ENCODE data around the gene FNDC10.

FNDC10 gene

GRCh38 chr1:1548591-1548990, 51.3 kb downstream of the FNDC10 start:
- Histone ChIP-seq H3K9ac (no peak overlapping the region), H3K27ac (no peak overlapping the region), H3K27me3 (ENCODE audit: control insufficient read depth, insufficient read depth, low read length) (no peaks in the 10 kb centered on the region), H3K4me1 (no peaks in the 10 kb centered on the region), H3K4me2 (ENCODE audit: low read length) (no peak overlapping the region), H3K4me3 (ENCODE audit: low read depth, low read length) (no peak overlapping the region), H2AFZ (no peak overlapping the region), H3K36me3 (ENCODE audit: control insufficient read depth, insufficient read depth, low read length) (no peaks in the 10 kb centered on the region), H3K79me2 (peaks cover 8% of the 10 kb centered on the region), H3K9me3 (ENCODE audit: control insufficient read depth, low read length) (no peaks in the 10 kb centered on the region)
- TF ChIP-seq, protein P1, sequence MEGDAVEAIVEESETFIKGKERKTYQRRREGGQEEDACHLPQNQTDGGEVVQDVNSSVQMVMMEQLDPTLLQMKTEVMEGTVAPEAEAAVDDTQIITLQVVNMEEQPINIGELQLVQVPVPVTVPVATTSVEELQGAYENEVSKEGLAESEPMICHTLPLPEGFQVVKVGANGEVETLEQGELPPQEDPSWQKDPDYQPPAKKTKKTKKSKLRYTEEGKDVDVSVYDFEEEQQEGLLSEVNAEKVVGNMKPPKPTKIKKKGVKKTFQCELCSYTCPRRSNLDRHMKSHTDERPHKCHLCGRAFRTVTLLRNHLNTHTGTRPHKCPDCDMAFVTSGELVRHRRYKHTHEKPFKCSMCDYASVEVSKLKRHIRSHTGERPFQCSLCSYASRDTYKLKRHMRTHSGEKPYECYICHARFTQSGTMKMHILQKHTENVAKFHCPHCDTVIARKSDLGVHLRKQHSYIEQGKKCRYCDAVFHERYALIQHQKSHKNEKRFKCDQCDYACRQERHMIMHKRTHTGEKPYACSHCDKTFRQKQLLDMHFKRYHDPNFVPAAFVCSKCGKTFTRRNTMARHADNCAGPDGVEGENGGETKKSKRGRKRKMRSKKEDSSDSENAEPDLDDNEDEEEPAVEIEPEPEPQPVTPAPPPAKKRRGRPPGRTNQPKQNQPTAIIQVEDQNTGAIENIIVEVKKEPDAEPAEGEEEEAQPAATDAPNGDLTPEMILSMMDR (IDR thresholded peaks at IDR 0.05), result no peak

Data from parathyroid adenoma (tissue), 2 donors.